ENCODE data around the gene SIRT7. TPM values are rescaled to one million over a fixed set of nuclear protein-coding genes. Genes with fewer than 3 reads are reported as not detected.
A peak's percentile ranks its signal among the peaks of the same experiment; 100 is the strongest.

Gene SIRT7
- total and polyA plus RNA-seq, 9 donors, result 3.4 to 17.7 (median 15.2) TPM

- no peak overlapping the region for H3K4me3 ChIP-seq
- no peak for TF ChIP-seq POLR2A (IDR thresholded peaks at IDR 0.05)
- no peak for TF ChIP-seq CTCF (IDR thresholded peaks at IDR 0.05)
- no peak for TF ChIP-seq EP300 (IDR thresholded peaks at IDR 0.05)
- H3K36me3 ChIP-seq, result no peaks in the 10 kb centered on the region
- H3K27me3 ChIP-seq, result no peaks in the 10 kb centered on the region
- intact Hi-C loops (cut with DNase I), result no loop called here
- 85 to 95% (median 89%) methylated on average over 24 of the region's 24 CpGs for WGBS, 3 donors
- H3K9me3 ChIP-seq, result no peaks in the 10 kb centered on the region
- peaks cover 2% of the 10 kb centered on the region for H3K4me1 ChIP-seq (ENCODE audit: insufficient read depth)
- peak in 1 of 5 donors; percentile 24 for DNase-seq
- no peak overlapping the region for H3K27ac ChIP-seq
Measured at GRCh38 chr17:81903896-81904599, 13.9 kb downstream of the SIRT7 start.

GRCh38 chr17:81903415-81903831 is 14.6 kb downstream of the SIRT7 start:
- intact Hi-C loops (cut with DNase I), result no loop called here
- Histone ChIP-seq H3K27ac (no peak overlapping the region), H3K4me1 (ENCODE audit: insufficient read depth) (peaks cover 2% of the 10 kb centered on the region), H3K36me3 (no peaks in the 10 kb centered on the region), H3K27me3 (no peaks in the 10 kb centered on the region), H3K4me3 (no peak overlapping the region), H3K9me3 (no peaks in the 10 kb centered on the region)
- no peak for DNase-seq
- TF ChIP-seq EP300 (IDR thresholded peaks at IDR 0.05) (no peak), CTCF (IDR thresholded peaks at IDR 0.05) (no peak), POLR2A (IDR thresholded peaks at IDR 0.05) (no peak)
- 90 to 95% (median 92%) methylated on average over 10 of the region's 10 CpGs for WGBS, 3 donors

- DNase-seq, result peak in 3 of 5 donors; percentile 33 to 48 (median 41)
- no peaks in the 10 kb centered on the region for H3K27me3 ChIP-seq
- no peak overlapping the region for H3K4me3 ChIP-seq
- no peaks in the 10 kb centered on the region for H3K9me3 ChIP-seq
- peaks cover 2% of the 10 kb centered on the region for H3K4me1 ChIP-seq (ENCODE audit: insufficient read depth)
- H3K27ac ChIP-seq, result no peak overlapping the region
- intact Hi-C loops (cut with DNase I), result no loop called here
- TF ChIP-seq CTCF (IDR thresholded peaks at IDR 0.05), result no peak
- no peak for TF ChIP-seq EP300 (IDR thresholded peaks at IDR 0.05)
- no peak for TF ChIP-seq POLR2A (IDR thresholded peaks at IDR 0.05)
- H3K36me3 ChIP-seq, result no peaks in the 10 kb centered on the region
- 33 to 40% (median 37%) methylated on average over 46 to 47 of the region's 47 CpGs for WGBS, 3 donors
Measured at GRCh38 chr17:81902653-81903414, 15.1 kb downstream of the SIRT7 start.

GRCh38 chr17:81902023-81902652 is 15.8 kb downstream of the SIRT7 start, which contains the start of gene NPB:
Gene NPB (plus strand): TSS chr17:81902238. CDS start chr17:81902278, 40 bp downstream.
- no peaks in the 10 kb centered on the region for H3K27me3 ChIP-seq
- TF ChIP-seq CTCF (IDR thresholded peaks at IDR 0.05), result no peak
- no peak for TF ChIP-seq POLR2A (IDR thresholded peaks at IDR 0.05)
- no peak for TF ChIP-seq EP300 (IDR thresholded peaks at IDR 0.05)
- no peak within 1 kb of the TSS for H3K27ac ChIP-seq
- no peaks in the 10 kb centered on the region for H3K9me3 ChIP-seq
- WGBS, 3 donors, result 1% methylated on average over 25 to 79 of the region's 79 CpGs
- intact Hi-C loops (cut with DNase I), result no loop called here
- no peaks in the 10 kb centered on the region for H3K36me3 ChIP-seq
- DNase-seq, result peak in 3 of 5 donors; percentile 20 to 56 (median 38)
- no peak within 1 kb of the TSS for H3K4me3 ChIP-seq
- peaks cover 2% of the 10 kb centered on the region for H3K4me1 ChIP-seq (ENCODE audit: insufficient read depth)

Measured in ovary (tissue), 9 donors.